Breast epithelium (tissue), 3 donors: ENCODE results near the gene GLI3.

Experiments
- POLR2A ChIP-seq: fragments of 450-650 bp; IDR thresholded peaks from one replicate; pipeline ENCODE4 v1.6.1; 2016; ENCODE audit warnings: antibody characterized with exemption, mild to moderate bottlenecking, moderate library complexity
- TF ChIP-seq, protein P1 (sequence below), 3 donors: fragments of 450-650 bp; IDR thresholded peaks; one replicate each; pipeline ENCODE4 v1.5.1; 2016 to 2017; ENCODE audit warnings: antibody characterized with exemption in 3 of 3, mild to moderate bottlenecking in 3 of 3, moderate library complexity in 3 of 3

- TF ChIP-seq, protein P1, sequence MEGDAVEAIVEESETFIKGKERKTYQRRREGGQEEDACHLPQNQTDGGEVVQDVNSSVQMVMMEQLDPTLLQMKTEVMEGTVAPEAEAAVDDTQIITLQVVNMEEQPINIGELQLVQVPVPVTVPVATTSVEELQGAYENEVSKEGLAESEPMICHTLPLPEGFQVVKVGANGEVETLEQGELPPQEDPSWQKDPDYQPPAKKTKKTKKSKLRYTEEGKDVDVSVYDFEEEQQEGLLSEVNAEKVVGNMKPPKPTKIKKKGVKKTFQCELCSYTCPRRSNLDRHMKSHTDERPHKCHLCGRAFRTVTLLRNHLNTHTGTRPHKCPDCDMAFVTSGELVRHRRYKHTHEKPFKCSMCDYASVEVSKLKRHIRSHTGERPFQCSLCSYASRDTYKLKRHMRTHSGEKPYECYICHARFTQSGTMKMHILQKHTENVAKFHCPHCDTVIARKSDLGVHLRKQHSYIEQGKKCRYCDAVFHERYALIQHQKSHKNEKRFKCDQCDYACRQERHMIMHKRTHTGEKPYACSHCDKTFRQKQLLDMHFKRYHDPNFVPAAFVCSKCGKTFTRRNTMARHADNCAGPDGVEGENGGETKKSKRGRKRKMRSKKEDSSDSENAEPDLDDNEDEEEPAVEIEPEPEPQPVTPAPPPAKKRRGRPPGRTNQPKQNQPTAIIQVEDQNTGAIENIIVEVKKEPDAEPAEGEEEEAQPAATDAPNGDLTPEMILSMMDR (IDR thresholded peaks at IDR 0.05): no peak
- no peak for TF ChIP-seq POLR2A
Measured at GRCh38 chr7:42253316-42253715, 16.3 kb upstream of the GLI3 start.
